Loucy (cell line): ENCODE results near the gene COL4A3.

Experiments used
- H2AFZ ChIP-seq: fragments of 200-600 bp; sonication (generic); 2 replicates; pipeline ENCODE4 v1.6.0; 2016; ENCODE audit warnings: antibody characterized with exemption, mild to moderate bottlenecking, low read length, moderate library complexity
- H3F3A ChIP-seq: fragments of 200-600 bp; 2 replicates; pipeline ENCODE4 v1.6.0; 2016; ENCODE audit warnings: antibody characterized with exemption, low read depth, mild to moderate bottlenecking
- H3K27me3 ChIP-seq: fragments of 200-600 bp; sonication (generic); 2 replicates; pipeline ENCODE4 v1.6.1; 2014; ENCODE audit warnings: low read length, mild to moderate bottlenecking; ENCODE audit not compliant: insufficient read depth, poor library complexity, severe bottlenecking
- H3K36me3 ChIP-seq: fragments of 200-600 bp; sonication (generic); 2 replicates; pipeline ENCODE4 v1.6.1; 2016; ENCODE audit warnings: low read length; ENCODE audit not compliant: insufficient read depth
- H3K4me1 ChIP-seq: fragments of 200-600 bp; sonication (generic); 2 replicates; pipeline ENCODE4 v1.5.1; 2014; ENCODE audit warnings: low read length, mild to moderate bottlenecking; ENCODE audit not compliant: insufficient read depth, poor library complexity, severe bottlenecking
- H3K4me2 ChIP-seq: fragments of 200-600 bp; sonication (generic); 2 replicates; pipeline ENCODE4 v1.6.0; 2014; ENCODE audit warnings: antibody characterized with exemption, low read length, low read depth, mild to moderate bottlenecking; ENCODE audit not compliant: poor library complexity, severe bottlenecking
- H3K4me3 ChIP-seq: fragments of 200-600 bp; sonication (generic); 2 replicates; pipeline ENCODE4 v1.5.1; 2014; ENCODE audit warnings: low read length, mild to moderate bottlenecking, mixed read lengths; ENCODE audit not compliant: poor library complexity, severe bottlenecking
- H3K79me2 ChIP-seq: fragments of 200-600 bp; sonication (generic); 2 replicates; pipeline ENCODE4 v1.6.1; 2014; ENCODE audit warnings: low read length; ENCODE audit not compliant: insufficient read depth
- H3K9ac ChIP-seq: fragments of 200-600 bp; sonication (generic); 2 replicates; pipeline ENCODE4 v1.6.0; 2014; ENCODE audit warnings: mild to moderate bottlenecking, low read depth, low read length, moderate library complexity; ENCODE audit not compliant: poor library complexity, severe bottlenecking
- H3K9me2 ChIP-seq: fragments of 200-600 bp; sonication (generic); replicated peaks from 2 replicates; pipeline ENCODE4 v1.6.1; 2016; ENCODE audit warnings: low read depth, low read length, mixed read lengths
- H3K9me3 ChIP-seq: fragments of 200-600 bp; sonication (generic); 2 replicates; pipeline ENCODE4 v1.6.1; 2014; ENCODE audit warnings: mild to moderate bottlenecking, antibody characterized with exemption, low read length, low read depth; ENCODE audit not compliant: insufficient read depth
- H4K20me1 ChIP-seq: fragments of 200-600 bp; sonication (generic); 2 replicates; pipeline ENCODE4 v1.6.0; 2014; ENCODE audit warnings: antibody characterized with exemption, low read length, mild to moderate bottlenecking; ENCODE audit not compliant: insufficient read depth, poor library complexity, severe bottlenecking
- CTCF ChIP-seq: fragments of 200-600 bp; sonication (generic); conservative IDR thresholded peaks from 2 replicates; pipeline ENCODE4 v1.5.1; 2014; ENCODE audit warnings: mild to moderate bottlenecking, antibody characterized with exemption, low read length
- EZH2phosphoT487 ChIP-seq: fragments of 200-600 bp; IDR thresholded peaks from 2 replicates; pipeline ENCODE4 v1.6.1; 2018; ENCODE audit warnings: antibody characterized with exemption, mild to moderate bottlenecking, moderate library complexity, borderline replicate concordance

Gene COL4A3

GRCh38 chr2:227230151-227230550 is 65.7 kb downstream of the COL4A3 start:
- Histone ChIP-seq H2AFZ (no peak overlapping the region), H3K9me3 (no peaks in the 10 kb centered on the region), H3K9me2 (no peaks in the 10 kb centered on the region), H3K27me3 (no peaks in the 10 kb centered on the region), H3K9ac (no peak overlapping the region), H3K4me2 (no peak overlapping the region), H3K4me3 (no peak overlapping the region), H3K36me3 (no peaks in the 10 kb centered on the region), H3K4me1 (no peaks in the 10 kb centered on the region), H3F3A (no peaks in the 10 kb centered on the region), H4K20me1 (no peaks in the 10 kb centered on the region), H3K79me2 (no peaks in the 10 kb centered on the region)
- TF ChIP-seq CTCF = no peak
- no peak for TF ChIP-seq EZH2phosphoT487

- no peaks in the 10 kb centered on the region for H3K36me3 ChIP-seq
- H3F3A ChIP-seq = no peaks in the 10 kb centered on the region
- TF ChIP-seq CTCF (no peak), EZH2phosphoT487 (no peak)
- H3K27me3 ChIP-seq = no peaks in the 10 kb centered on the region
- H3K9me3 ChIP-seq = no peaks in the 10 kb centered on the region
- no peak overlapping the region for H3K4me2 ChIP-seq
- H3K9ac ChIP-seq = no peak overlapping the region
- no peak overlapping the region for H2AFZ ChIP-seq
- H3K9me2 ChIP-seq = no peaks in the 10 kb centered on the region
- H3K4me1 ChIP-seq = no peaks in the 10 kb centered on the region
- H3K79me2 ChIP-seq = no peaks in the 10 kb centered on the region
- no peaks in the 10 kb centered on the region for H4K20me1 ChIP-seq
- no peak overlapping the region for H3K4me3 ChIP-seq
Observed at GRCh38 chr2:227234429-227234828, 70.0 kb downstream of the COL4A3 start.

GRCh38 chr2:227237786-227238185 is 73.4 kb downstream of the COL4A3 start:
- Histone ChIP-seq H3K9me2 (no peaks in the 10 kb centered on the region), H3K4me2 (no peak overlapping the region), H3K4me3 (no peak overlapping the region), H3K36me3 (no peaks in the 10 kb centered on the region), H3K4me1 (no peaks in the 10 kb centered on the region), H3F3A (no peaks in the 10 kb centered on the region), H3K79me2 (no peaks in the 10 kb centered on the region), H2AFZ (no peak overlapping the region), H3K9ac (no peak overlapping the region), H3K27me3 (no peaks in the 10 kb centered on the region), H3K9me3 (no peaks in the 10 kb centered on the region), H4K20me1 (no peaks in the 10 kb centered on the region)
- TF ChIP-seq EZH2phosphoT487 = no peak
